ENCODE measurements around the gene ZNF492. TPM values are rescaled to one million over a fixed set of nuclear protein-coding genes. Genes with fewer than 3 reads are reported as not detected.

ZNF492 gene
- polyA plus RNA-seq, 1 of the 3 experiments (the other 2 are of a cell fraction), result 0.28 TPM

- TF ChIP-seq MAX (IDR thresholded peaks at IDR 0.05; ENCODE audit: low read depth), result no peak
- TF ChIP-seq TCF12 (IDR thresholded peaks at IDR 0.05), result no peak
- no peak for TF ChIP-seq MEF2A (IDR thresholded peaks at IDR 0.05; ENCODE audit: borderline replicate concordance, low read depth)
- TF ChIP-seq EP300 (IDR thresholded peaks at IDR 0.05; ENCODE audit: borderline replicate concordance in 1 of 2, low read depth in 1 of 2, low read length in 1 of 2), result no peak
- no peak for TF ChIP-seq RXRA (IDR thresholded peaks at IDR 0.05; ENCODE audit: borderline replicate concordance, low read depth)
- no peak for TF ChIP-seq USF2 (IDR thresholded peaks at IDR 0.05; ENCODE audit: borderline replicate concordance, low read depth, low read length)
- TF ChIP-seq NRF1 (IDR thresholded peaks at IDR 0.05; ENCODE audit: low read depth, low read length), result no peak
- TF ChIP-seq REST (IDR thresholded peaks at IDR 0.05; ENCODE audit: low read depth, low read length), result no peak
- no peak for TF ChIP-seq MXI1 (IDR thresholded peaks at IDR 0.05; ENCODE audit: low read depth, low read length)
- no peak for TF ChIP-seq CTCF (IDR thresholded peaks at IDR 0.05)
- TF ChIP-seq GABPA (IDR thresholded peaks at IDR 0.05; ENCODE audit: low read depth), result no peak
- no peak for TF ChIP-seq JUND (IDR thresholded peaks at IDR 0.05)
- TF ChIP-seq NFIC (IDR thresholded peaks at IDR 0.05; ENCODE audit: borderline replicate concordance), result no peak
- TF ChIP-seq IRF3 (IDR thresholded peaks at IDR 0.05; ENCODE audit: low read depth, low read length), result no peak
- no peak for TF ChIP-seq GATA2 (CRISPR knock-in tag; IDR thresholded peaks at IDR 0.05)
- no peak for TF ChIP-seq ELF1 (IDR thresholded peaks at IDR 0.05)
- TF ChIP-seq TEAD4 (IDR thresholded peaks at IDR 0.05; ENCODE audit: borderline replicate concordance, insufficient read depth), result no peak
- TF ChIP-seq PBX3 (IDR thresholded peaks at IDR 0.05), result no peak
- Histone ChIP-seq H3K4me1 (ENCODE audit: control insufficient read depth in 1 of 2, insufficient read depth in 2 of 2, low read depth in 1 of 2, low read length in 1 of 2) (no peaks in the 10 kb centered on the region), H3K79me2 (ENCODE audit: insufficient read depth) (no peaks in the 10 kb centered on the region), H3F3A (replicated peaks; ENCODE audit: insufficient read depth) (no peaks in the 10 kb centered on the region), H3K9me3 (no peaks in the 10 kb centered on the region), H2AFZ (ENCODE audit: low read depth) (no peak overlapping the region), H3K4me2 (no peak overlapping the region), H3K27ac (ENCODE audit: low read depth in 2 of 2, low read length in 1 of 2) (no peak overlapping the region), H3K27me3 (ENCODE audit: insufficient read depth) (no peaks in the 10 kb centered on the region), H3K4me3 (ENCODE audit: low read depth in 2 of 2, low read length in 1 of 2) (no peak overlapping the region), H4K20me1 (ENCODE audit: insufficient read depth) (no peaks in the 10 kb centered on the region), H3K9me2 (no peaks in the 10 kb centered on the region), H3K36me3 (replicated peaks in 1 of 2; ENCODE audit: control insufficient read depth in 1 of 2, insufficient read depth in 2 of 2, low read length in 1 of 2) (no peaks in the 10 kb centered on the region), H3K9ac (no peak overlapping the region)
- no peak for DNase-seq
- POLR2A ChIA-PET, result no interaction called here
- 7% methylated on average over 10 of the region's 12 CpGs for WGBS (ENCODE audit: low lambda C conversion rate)
- CTCF ChIA-PET, result no interaction called here
These were observed 28.6 kb upstream of the ZNF492 start for GRCh38 chr19:22605275-22606211.
